PFSK-1 (cell line): ENCODE data around the gene ZNF45.

Experiments used
- FOXP2 ChIP-seq: optimal IDR thresholded peaks from 2 replicates; pipeline ENCODE3; 2011; ENCODE audit warnings: borderline replicate concordance, control low read depth, inconsistent platforms; ENCODE audit not compliant: insufficient read depth; ENCODE audit errors: extremely low read length, extremely low read depth
- POLR2AphosphoS5 ChIP-seq: IDR thresholded peaks from 2 replicates; pipeline ENCODE4 v1.6.1; 2012; ENCODE audit warnings: low read depth, mild to moderate bottlenecking, control low read depth, low read length, moderate library complexity
- TAF1 ChIP-seq: IDR thresholded peaks from 2 replicates; pipeline ENCODE4 v1.6.1; 2012; ENCODE audit warnings: low read length, control low read depth, borderline replicate concordance; ENCODE audit not compliant: insufficient read depth
- TF ChIP-seq, protein P1 (sequence below), 2 experiments: IDR thresholded peaks; 2 replicates each; pipeline versions ENCODE4 v1.6.1 to v1.8.0; 2011 to 2012; ENCODE audit warnings: low read depth in 2 of 2, low read length in 2 of 2, control low read depth in 1 of 2, inconsistent platforms in 1 of 2, mild to moderate bottlenecking in 1 of 2, moderate library complexity in 1 of 2; ENCODE audit not compliant: insufficient read depth in 1 of 2

DNA sequence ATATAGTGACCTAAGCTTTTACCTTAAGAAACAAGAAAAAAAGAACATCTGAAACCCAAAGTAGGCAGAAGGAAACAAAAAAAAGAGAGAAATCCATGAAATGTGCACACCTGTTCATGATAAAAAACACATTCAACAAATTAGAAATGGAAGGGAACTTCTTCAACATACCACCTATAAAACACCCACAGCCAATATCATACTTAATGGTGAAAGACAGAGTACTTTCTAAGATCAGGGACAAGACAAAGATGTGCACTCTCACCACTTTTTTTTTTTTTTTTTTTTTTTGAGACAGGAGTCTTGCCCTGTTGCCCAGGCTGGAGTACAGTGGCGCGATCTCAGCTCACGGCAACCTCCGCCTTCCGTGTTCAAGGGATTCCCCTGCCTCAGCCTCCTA lies 29.2 kb downstream of the ZNF45 start:
- TF ChIP-seq, protein P1, sequence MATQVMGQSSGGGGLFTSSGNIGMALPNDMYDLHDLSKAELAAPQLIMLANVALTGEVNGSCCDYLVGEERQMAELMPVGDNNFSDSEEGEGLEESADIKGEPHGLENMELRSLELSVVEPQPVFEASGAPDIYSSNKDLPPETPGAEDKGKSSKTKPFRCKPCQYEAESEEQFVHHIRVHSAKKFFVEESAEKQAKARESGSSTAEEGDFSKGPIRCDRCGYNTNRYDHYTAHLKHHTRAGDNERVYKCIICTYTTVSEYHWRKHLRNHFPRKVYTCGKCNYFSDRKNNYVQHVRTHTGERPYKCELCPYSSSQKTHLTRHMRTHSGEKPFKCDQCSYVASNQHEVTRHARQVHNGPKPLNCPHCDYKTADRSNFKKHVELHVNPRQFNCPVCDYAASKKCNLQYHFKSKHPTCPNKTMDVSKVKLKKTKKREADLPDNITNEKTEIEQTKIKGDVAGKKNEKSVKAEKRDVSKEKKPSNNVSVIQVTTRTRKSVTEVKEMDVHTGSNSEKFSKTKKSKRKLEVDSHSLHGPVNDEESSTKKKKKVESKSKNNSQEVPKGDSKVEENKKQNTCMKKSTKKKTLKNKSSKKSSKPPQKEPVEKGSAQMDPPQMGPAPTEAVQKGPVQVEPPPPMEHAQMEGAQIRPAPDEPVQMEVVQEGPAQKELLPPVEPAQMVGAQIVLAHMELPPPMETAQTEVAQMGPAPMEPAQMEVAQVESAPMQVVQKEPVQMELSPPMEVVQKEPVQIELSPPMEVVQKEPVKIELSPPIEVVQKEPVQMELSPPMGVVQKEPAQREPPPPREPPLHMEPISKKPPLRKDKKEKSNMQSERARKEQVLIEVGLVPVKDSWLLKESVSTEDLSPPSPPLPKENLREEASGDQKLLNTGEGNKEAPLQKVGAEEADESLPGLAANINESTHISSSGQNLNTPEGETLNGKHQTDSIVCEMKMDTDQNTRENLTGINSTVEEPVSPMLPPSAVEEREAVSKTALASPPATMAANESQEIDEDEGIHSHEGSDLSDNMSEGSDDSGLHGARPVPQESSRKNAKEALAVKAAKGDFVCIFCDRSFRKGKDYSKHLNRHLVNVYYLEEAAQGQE (IDR thresholded peaks at IDR 0.05; ENCODE audit: insufficient read depth in 1 of 2, low read depth in 2 of 2, low read length in 2 of 2) = no peak
- TF ChIP-seq POLR2AphosphoS5 = no peak
- TF ChIP-seq FOXP2 = no peak
- no peak for TF ChIP-seq TAF1
